ENCODE measurements around the gene KLHL26.

KLHL26 gene

DNA sequence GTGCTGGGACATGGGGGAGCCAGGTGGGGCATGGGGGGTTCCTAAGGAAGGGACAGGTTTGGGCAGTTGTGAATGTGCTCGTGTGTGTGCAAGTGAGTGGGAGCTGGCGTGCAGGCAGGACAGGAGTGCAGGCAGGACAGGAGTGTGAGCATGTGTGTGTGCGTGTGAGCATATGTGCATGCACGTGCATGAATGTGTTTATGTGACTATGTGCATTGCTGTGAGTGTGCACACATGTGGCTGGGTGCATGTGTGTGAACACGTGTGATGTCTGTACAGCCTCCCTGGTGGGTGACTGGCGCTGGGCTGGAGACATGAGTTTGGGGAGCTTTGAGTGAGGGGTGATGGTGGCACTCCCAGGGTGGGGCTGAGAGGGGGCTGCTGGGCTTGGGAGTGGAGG is 80.0 kb downstream of the KLHL26 start:
- H3K4me2 ChIP-seq (ENCODE audit: low read depth, low read length, poor library complexity, severe bottlenecking), result no peak overlapping the region
- H3F3A ChIP-seq (ENCODE audit: insufficient read depth), result no peaks in the 10 kb centered on the region
- H3K36me3 ChIP-seq (ENCODE audit: low read length), result no peaks in the 10 kb centered on the region
- TF ChIP-seq EZH2phosphoT487 (conservative IDR thresholded peaks at IDR 0.05; ENCODE audit: low read length), result no peak
- TF ChIP-seq, protein P1, sequence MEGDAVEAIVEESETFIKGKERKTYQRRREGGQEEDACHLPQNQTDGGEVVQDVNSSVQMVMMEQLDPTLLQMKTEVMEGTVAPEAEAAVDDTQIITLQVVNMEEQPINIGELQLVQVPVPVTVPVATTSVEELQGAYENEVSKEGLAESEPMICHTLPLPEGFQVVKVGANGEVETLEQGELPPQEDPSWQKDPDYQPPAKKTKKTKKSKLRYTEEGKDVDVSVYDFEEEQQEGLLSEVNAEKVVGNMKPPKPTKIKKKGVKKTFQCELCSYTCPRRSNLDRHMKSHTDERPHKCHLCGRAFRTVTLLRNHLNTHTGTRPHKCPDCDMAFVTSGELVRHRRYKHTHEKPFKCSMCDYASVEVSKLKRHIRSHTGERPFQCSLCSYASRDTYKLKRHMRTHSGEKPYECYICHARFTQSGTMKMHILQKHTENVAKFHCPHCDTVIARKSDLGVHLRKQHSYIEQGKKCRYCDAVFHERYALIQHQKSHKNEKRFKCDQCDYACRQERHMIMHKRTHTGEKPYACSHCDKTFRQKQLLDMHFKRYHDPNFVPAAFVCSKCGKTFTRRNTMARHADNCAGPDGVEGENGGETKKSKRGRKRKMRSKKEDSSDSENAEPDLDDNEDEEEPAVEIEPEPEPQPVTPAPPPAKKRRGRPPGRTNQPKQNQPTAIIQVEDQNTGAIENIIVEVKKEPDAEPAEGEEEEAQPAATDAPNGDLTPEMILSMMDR (IDR thresholded peaks at IDR 0.05; ENCODE audit: insufficient read depth, low read length, poor library complexity, severe bottlenecking), result no peak
- no peaks in the 10 kb centered on the region for H3K27me3 ChIP-seq (ENCODE audit: low read length)
- no peak overlapping the region for H3K9ac ChIP-seq (ENCODE audit: low read length)
- no peaks in the 10 kb centered on the region for H3K9me2 ChIP-seq (replicated peaks; ENCODE audit: insufficient read depth, low read length)
- no peaks in the 10 kb centered on the region for H3K9me3 ChIP-seq (ENCODE audit: insufficient read depth, low read length)
- H3K79me2 ChIP-seq (ENCODE audit: insufficient read depth, low read length), result no peaks in the 10 kb centered on the region
- H2AFZ ChIP-seq (ENCODE audit: low read depth, low read length, severe bottlenecking), result no peak overlapping the region
- no peaks in the 10 kb centered on the region for H4K20me1 ChIP-seq (ENCODE audit: low read depth, low read length)
- H3K4me3 ChIP-seq (ENCODE audit: insufficient read depth, low read length, poor library complexity, severe bottlenecking), result no peak overlapping the region
- no peak overlapping the region for H3K27ac ChIP-seq (ENCODE audit: low read depth, low read length)

DNA sequence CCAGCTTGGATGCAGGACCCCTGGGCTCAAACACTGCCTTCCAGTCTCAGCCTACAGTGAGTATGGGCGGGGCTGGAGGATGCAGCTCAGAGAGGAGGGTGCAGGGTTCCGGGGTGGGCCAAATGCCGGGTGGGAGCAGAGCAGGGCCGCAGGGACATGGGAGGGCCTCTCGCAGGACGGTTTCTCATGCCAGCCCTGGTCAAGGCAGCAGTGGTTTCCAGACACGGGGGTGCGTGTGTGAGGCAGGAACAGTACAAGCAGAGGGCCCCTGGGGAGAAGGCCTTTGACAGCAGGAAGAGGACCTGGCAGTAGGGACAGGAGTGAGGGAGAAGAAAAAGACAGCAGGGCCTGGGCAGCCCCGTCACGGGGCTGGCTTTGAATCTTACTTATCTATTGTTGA is 80.8 kb downstream of the KLHL26 start:
- no peaks in the 10 kb centered on the region for H3K9me2 ChIP-seq (replicated peaks; ENCODE audit: insufficient read depth, low read length)
- H3K27me3 ChIP-seq (ENCODE audit: low read length), result no peaks in the 10 kb centered on the region
- H3F3A ChIP-seq (ENCODE audit: insufficient read depth), result no peaks in the 10 kb centered on the region
- no peak overlapping the region for H3K27ac ChIP-seq (ENCODE audit: low read depth, low read length)
- TF ChIP-seq, protein P1 (IDR thresholded peaks at IDR 0.05; ENCODE audit: insufficient read depth, low read length, poor library complexity, severe bottlenecking), result no peak
- no peak for TF ChIP-seq EZH2phosphoT487 (conservative IDR thresholded peaks at IDR 0.05; ENCODE audit: low read length)
- H2AFZ ChIP-seq (ENCODE audit: low read depth, low read length, severe bottlenecking), result no peak overlapping the region
- H3K4me3 ChIP-seq (ENCODE audit: insufficient read depth, low read length, poor library complexity, severe bottlenecking), result no peak overlapping the region
- no peaks in the 10 kb centered on the region for H3K9me3 ChIP-seq (ENCODE audit: insufficient read depth, low read length)
- no peak overlapping the region for H3K4me2 ChIP-seq (ENCODE audit: low read depth, low read length, poor library complexity, severe bottlenecking)
- H3K36me3 ChIP-seq (ENCODE audit: low read length), result no peaks in the 10 kb centered on the region
- no peaks in the 10 kb centered on the region for H3K79me2 ChIP-seq (ENCODE audit: insufficient read depth, low read length)
- no peak overlapping the region for H3K9ac ChIP-seq (ENCODE audit: low read length)
- no peaks in the 10 kb centered on the region for H4K20me1 ChIP-seq (ENCODE audit: low read depth, low read length)

DNA sequence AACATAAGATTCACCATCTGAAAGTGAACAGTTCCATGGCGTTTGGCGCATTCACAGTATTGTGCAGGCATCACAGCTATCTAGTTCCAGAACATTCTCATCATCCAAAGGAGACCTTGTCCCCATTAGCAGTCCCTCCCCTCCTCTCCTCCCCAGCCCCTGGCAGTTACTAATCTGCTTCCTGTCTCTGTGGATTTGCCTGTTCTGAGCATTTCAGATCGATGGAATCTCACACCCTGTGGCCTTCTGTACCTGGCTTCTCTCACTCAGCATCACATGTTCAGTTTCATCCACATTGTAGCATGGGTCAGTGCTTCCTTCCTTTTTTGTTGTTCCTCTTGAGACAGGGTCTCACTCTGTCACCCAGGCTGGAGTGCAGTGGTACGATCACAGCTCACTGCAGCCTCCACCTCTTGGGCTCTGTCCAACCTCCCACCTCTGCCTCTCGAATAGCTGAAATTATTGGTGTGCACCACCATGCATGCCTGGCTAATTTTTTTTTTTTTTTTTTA is 81.2 kb downstream of the KLHL26 start:
- Histone ChIP-seq H3F3A (ENCODE audit: insufficient read depth) (no peaks in the 10 kb centered on the region), H3K9ac (ENCODE audit: low read length) (no peak overlapping the region), H3K79me2 (ENCODE audit: insufficient read depth, low read length) (no peaks in the 10 kb centered on the region), H3K9me2 (replicated peaks; ENCODE audit: insufficient read depth, low read length) (no peaks in the 10 kb centered on the region), H3K4me3 (ENCODE audit: insufficient read depth, low read length, poor library complexity, severe bottlenecking) (no peak overlapping the region), H3K27ac (ENCODE audit: low read depth, low read length) (no peak overlapping the region), H3K36me3 (ENCODE audit: low read length) (no peaks in the 10 kb centered on the region), H3K27me3 (ENCODE audit: low read length) (no peaks in the 10 kb centered on the region), H4K20me1 (ENCODE audit: low read depth, low read length) (no peaks in the 10 kb centered on the region), H3K4me2 (ENCODE audit: low read depth, low read length, poor library complexity, severe bottlenecking) (no peak overlapping the region), H2AFZ (ENCODE audit: low read depth, low read length, severe bottlenecking) (no peak overlapping the region), H3K9me3 (ENCODE audit: insufficient read depth, low read length) (no peaks in the 10 kb centered on the region)
- no peak for TF ChIP-seq EZH2phosphoT487 (conservative IDR thresholded peaks at IDR 0.05; ENCODE audit: low read length)
- TF ChIP-seq, protein P1 (IDR thresholded peaks at IDR 0.05; ENCODE audit: insufficient read depth, low read length, poor library complexity, severe bottlenecking), result no peak

Data from SU-DHL-6 (cell line).